Measurements from ENCODE around the gene CA10. TPM values are rescaled to one million over a fixed set of nuclear protein-coding genes. Genes with fewer than 3 reads are reported as not detected.

CA10 gene
- total RNA-seq, 1 donor from 2014 or later, result 1.3 TPM

DNA sequence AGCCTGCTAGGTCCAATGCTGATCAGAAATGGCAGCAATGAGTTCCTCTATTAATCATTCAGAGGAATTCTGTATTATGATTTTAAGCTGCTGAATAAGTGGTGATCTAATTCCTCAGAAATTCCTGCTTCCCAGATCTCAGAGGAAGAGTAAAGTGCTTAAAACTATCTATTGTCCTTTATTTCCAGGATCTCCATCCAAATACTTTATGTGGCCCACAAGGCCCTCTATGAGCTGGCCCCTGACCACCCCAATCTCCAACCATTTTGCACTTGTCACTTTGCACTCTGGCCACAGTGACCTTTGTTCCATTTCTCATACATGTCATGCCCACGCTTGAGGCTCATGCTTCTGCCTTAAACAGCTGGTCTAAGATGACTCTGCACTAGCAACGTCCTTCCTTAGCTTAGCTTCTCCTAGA lies 93.7 kb downstream of the CA10 start:
- H3K4me3 Mint-ChIP-seq (ENCODE audit: unreplicated experiment), result no peak overlapping the region
- no peaks in the 10 kb centered on the region for H3K4me1 Mint-ChIP-seq (ENCODE audit: low read depth, unreplicated experiment)
- DNase-seq, result no peak
- TF ChIP-seq CTCF (IDR thresholded peaks at IDR 0.05; ENCODE audit: partially characterized antibody, unreplicated experiment), result no peak
- no peaks in the 10 kb centered on the region for H3K36me3 Mint-ChIP-seq (ENCODE audit: unreplicated experiment)
- H3K27me3 Mint-ChIP-seq (ENCODE audit: unreplicated experiment), result no peaks in the 10 kb centered on the region
- H3K9me3 Mint-ChIP-seq (ENCODE audit: unreplicated experiment), result peaks cover 4% of the 10 kb centered on the region
- H3K27ac Mint-ChIP-seq (ENCODE audit: unreplicated experiment), result no peak overlapping the region

- Mint-ChIP-seq H3K4me1 (ENCODE audit: low read depth, unreplicated experiment) (no peaks in the 10 kb centered on the region), H3K9me3 (ENCODE audit: unreplicated experiment) (no peaks in the 10 kb centered on the region), H3K36me3 (ENCODE audit: unreplicated experiment) (no peaks in the 10 kb centered on the region), H3K4me3 (ENCODE audit: unreplicated experiment) (no peak overlapping the region), H3K27me3 (ENCODE audit: unreplicated experiment) (no peaks in the 10 kb centered on the region), H3K27ac (ENCODE audit: unreplicated experiment) (no peak overlapping the region)
- TF ChIP-seq CTCF (IDR thresholded peaks at IDR 0.05; ENCODE audit: partially characterized antibody, unreplicated experiment), result no peak
- no peak for DNase-seq
Measured at GRCh38 chr17:52049496-52049895, 109.0 kb downstream of the CA10 start.

GRCh38 chr17:52049051-52049450 lies 109.5 kb downstream of the CA10 start:
- Mint-ChIP-seq H3K4me3 (ENCODE audit: unreplicated experiment) (no peak overlapping the region), H3K27me3 (ENCODE audit: unreplicated experiment) (no peaks in the 10 kb centered on the region), H3K4me1 (ENCODE audit: low read depth, unreplicated experiment) (no peaks in the 10 kb centered on the region), H3K27ac (ENCODE audit: unreplicated experiment) (no peak overlapping the region), H3K9me3 (ENCODE audit: unreplicated experiment) (no peaks in the 10 kb centered on the region), H3K36me3 (ENCODE audit: unreplicated experiment) (no peaks in the 10 kb centered on the region)
- TF ChIP-seq CTCF (IDR thresholded peaks at IDR 0.05; ENCODE audit: partially characterized antibody, unreplicated experiment), result no peak
- no peak for DNase-seq

DNA sequence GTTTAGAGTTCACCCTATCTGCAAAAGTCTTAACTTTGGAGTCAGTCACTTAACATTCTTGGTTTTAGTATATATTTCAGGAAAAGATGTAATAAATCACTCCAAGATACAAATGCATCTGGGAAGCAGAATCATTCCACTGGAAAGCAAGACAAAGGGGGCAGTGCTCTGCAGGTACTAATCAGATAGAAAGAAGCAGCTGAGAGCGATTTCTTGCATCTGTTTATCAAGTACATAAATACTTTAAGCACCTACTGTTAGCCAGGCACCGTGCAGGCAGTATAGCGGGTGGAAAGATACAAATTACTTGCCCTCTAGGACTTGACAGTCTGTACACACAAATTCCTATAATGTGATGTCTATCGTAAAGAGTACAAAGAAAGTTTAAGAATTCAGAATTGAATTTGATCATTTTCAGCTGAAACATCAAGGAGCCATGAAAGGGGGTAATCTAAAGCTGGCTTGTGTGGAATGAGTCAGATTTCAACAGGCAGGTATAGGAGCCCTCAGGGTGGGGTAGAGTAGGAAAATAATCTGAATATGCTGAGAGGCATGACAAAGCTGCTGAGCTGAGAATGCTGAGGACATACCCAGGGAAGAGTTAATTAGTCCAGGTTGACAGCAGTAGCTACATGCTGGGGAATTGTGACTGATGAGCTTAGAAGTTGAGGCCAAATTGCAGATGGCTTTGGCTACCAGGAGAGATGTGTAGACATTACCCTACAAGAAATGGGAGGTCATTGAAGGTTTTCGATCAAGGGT lies 110.2 kb downstream of the CA10 start:
- Mint-ChIP-seq H3K4me1 (ENCODE audit: low read depth, unreplicated experiment) (no peaks in the 10 kb centered on the region), H3K27me3 (ENCODE audit: unreplicated experiment) (no peaks in the 10 kb centered on the region), H3K4me3 (ENCODE audit: unreplicated experiment) (no peak overlapping the region), H3K9me3 (ENCODE audit: unreplicated experiment) (no peaks in the 10 kb centered on the region), H3K36me3 (ENCODE audit: unreplicated experiment) (no peaks in the 10 kb centered on the region), H3K27ac (ENCODE audit: unreplicated experiment) (no peak overlapping the region)
- TF ChIP-seq CTCF (IDR thresholded peaks at IDR 0.05; ENCODE audit: partially characterized antibody, unreplicated experiment), result no peak
- no peak for DNase-seq

- no peaks in the 10 kb centered on the region for H3K4me1 Mint-ChIP-seq (ENCODE audit: low read depth, unreplicated experiment)
- no peaks in the 10 kb centered on the region for H3K9me3 Mint-ChIP-seq (ENCODE audit: unreplicated experiment)
- DNase-seq, result no peak
- no peak overlapping the region for H3K4me3 Mint-ChIP-seq (ENCODE audit: unreplicated experiment)
- TF ChIP-seq CTCF (IDR thresholded peaks at IDR 0.05; ENCODE audit: partially characterized antibody, unreplicated experiment), result no peak
- no peaks in the 10 kb centered on the region for H3K36me3 Mint-ChIP-seq (ENCODE audit: unreplicated experiment)
- no peak overlapping the region for H3K27ac Mint-ChIP-seq (ENCODE audit: unreplicated experiment)
- no peaks in the 10 kb centered on the region for H3K27me3 Mint-ChIP-seq (ENCODE audit: unreplicated experiment)
Measured at GRCh38 chr17:52047086-52047485, 111.4 kb downstream of the CA10 start.

All from glutamatergic neuron (in vitro differentiated cells).